Measurements from ENCODE around the gene PSD4. TPM values are rescaled to one million over a fixed set of nuclear protein-coding genes. Genes with fewer than 3 reads are reported as not detected.

PSD4 gene
- total RNA-seq, 1 experiment from 2014 or later, result 12.6 TPM

- no peaks in the 10 kb centered on the region for H3K9me3 ChIP-seq (ENCODE audit: control insufficient read depth in 1 of 2, insufficient read depth in 1 of 2, low read depth in 1 of 2, low read length in 2 of 2)
- BruUV-seq (replicated peaks), result no TSS peak
- ATAC-seq (no peak), DNase-seq (ENCODE audit: low read depth, low spot score) (no peak)
- ChIA-PET CTCF (no interaction called here), RAD21 (ENCODE audit: low non-redundant PET in 1 of 2, low total read pairs in 2 of 2, uncharacterized antibody in 2 of 2, unreplicated experiment in 2 of 2) (no interaction called here), POLR2A (no interaction called here)
- H3K4me2 ChIP-seq (ENCODE audit: low read length), result no peak overlapping the region
- no peak overlapping the region for H2AFZ ChIP-seq (ENCODE audit: low read depth, low read length, poor library complexity, severe bottlenecking)
- H3K9ac ChIP-seq (ENCODE audit: low read length), result no peak overlapping the region
- H3K9me2 ChIP-seq (ENCODE audit: insufficient read depth), result no peaks in the 10 kb centered on the region
- H3K4me1 ChIP-seq (ENCODE audit: control insufficient read depth in 1 of 2, insufficient read depth in 2 of 2, low read length in 2 of 2), result no peaks in the 10 kb centered on the region; a peak in 1 of 4 replicates
- H3K4me3 ChIP-seq (replicated peaks in 1 of 2; ENCODE audit: low read depth in 1 of 2, low read length in 2 of 2), result no peak overlapping the region
- H3K27ac ChIP-seq (ENCODE audit: low read depth, low read length), result no peak overlapping the region
- H3K79me2 ChIP-seq (ENCODE audit: insufficient read depth, low read length), result no peaks in the 10 kb centered on the region
- H3K27me3 ChIP-seq (ENCODE audit: insufficient read depth, low read length), result no peaks in the 10 kb centered on the region
- H4K20me1 ChIP-seq (ENCODE audit: insufficient read depth), result no peaks in the 10 kb centered on the region
- no peaks in the 10 kb centered on the region for H3K36me3 ChIP-seq (ENCODE audit: control insufficient read depth in 1 of 2, insufficient read depth in 2 of 2, low read length in 2 of 2)
- TF ChIP-seq, protein P1, sequence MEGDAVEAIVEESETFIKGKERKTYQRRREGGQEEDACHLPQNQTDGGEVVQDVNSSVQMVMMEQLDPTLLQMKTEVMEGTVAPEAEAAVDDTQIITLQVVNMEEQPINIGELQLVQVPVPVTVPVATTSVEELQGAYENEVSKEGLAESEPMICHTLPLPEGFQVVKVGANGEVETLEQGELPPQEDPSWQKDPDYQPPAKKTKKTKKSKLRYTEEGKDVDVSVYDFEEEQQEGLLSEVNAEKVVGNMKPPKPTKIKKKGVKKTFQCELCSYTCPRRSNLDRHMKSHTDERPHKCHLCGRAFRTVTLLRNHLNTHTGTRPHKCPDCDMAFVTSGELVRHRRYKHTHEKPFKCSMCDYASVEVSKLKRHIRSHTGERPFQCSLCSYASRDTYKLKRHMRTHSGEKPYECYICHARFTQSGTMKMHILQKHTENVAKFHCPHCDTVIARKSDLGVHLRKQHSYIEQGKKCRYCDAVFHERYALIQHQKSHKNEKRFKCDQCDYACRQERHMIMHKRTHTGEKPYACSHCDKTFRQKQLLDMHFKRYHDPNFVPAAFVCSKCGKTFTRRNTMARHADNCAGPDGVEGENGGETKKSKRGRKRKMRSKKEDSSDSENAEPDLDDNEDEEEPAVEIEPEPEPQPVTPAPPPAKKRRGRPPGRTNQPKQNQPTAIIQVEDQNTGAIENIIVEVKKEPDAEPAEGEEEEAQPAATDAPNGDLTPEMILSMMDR (IDR thresholded peaks at IDR 0.05 in 2 of 3, conservative IDR thresholded peaks at IDR 0.05 in 1 of 3; ENCODE audit: borderline replicate concordance in 1 of 3, insufficient read depth in 1 of 3, low read depth in 2 of 3, low read length in 2 of 3), result no peak
- no peak for TF ChIP-seq ZNF274 (IDR thresholded peaks at IDR 0.05; ENCODE audit: low read depth, low read length)
- no peak for TF ChIP-seq YY1 (IDR thresholded peaks at IDR 0.05; ENCODE audit: extremely low read depth, insufficient replicate concordance, low read depth, low read length)
- no peak for TF ChIP-seq SIN3A (IDR thresholded peaks at IDR 0.05; ENCODE audit: low read depth)
- TF ChIP-seq MAX (IDR thresholded peaks at IDR 0.05), result no peak
- no peak for TF ChIP-seq ELF1 (IDR thresholded peaks at IDR 0.05; ENCODE audit: borderline replicate concordance, low read depth)
- intact Hi-C loops (cut with micrococcal nuclease), result no loop called here
Observed at GRCh38 chr2:113167115-113167932, 6.4 kb upstream of the PSD4 start.

Data from HCT116 (cell line).